GM13976 (cell line): ENCODE results near the gene TDRD1.

ENCODE experiments used
- DNase-seq: peaks from one replicate; pipeline ENCODE4 v3.0.0; 2012; ENCODE audit warnings: low spot score
- CTCF ChIP-seq: IDR thresholded peaks from 2 replicates; pipeline ENCODE4 v1.5.1; 2012; ENCODE audit warnings: borderline replicate concordance, mild to moderate bottlenecking; ENCODE audit not compliant: insufficient read depth; ENCODE audit errors: extremely low read depth, missing control alignments, control extremely low read depth
- in situ Hi-C: fragments of 300-500 bp; cut with MboI; formaldehyde crosslinking; loops from one replicate; pipeline ENCODE4 v1.12.0; 2022; ENCODE audit warnings: low sequenced_read_pairs, mixed read lengths, inconsistent platforms; ENCODE audit not compliant: unreplicated experiment

The TDRD1 gene

DNA sequence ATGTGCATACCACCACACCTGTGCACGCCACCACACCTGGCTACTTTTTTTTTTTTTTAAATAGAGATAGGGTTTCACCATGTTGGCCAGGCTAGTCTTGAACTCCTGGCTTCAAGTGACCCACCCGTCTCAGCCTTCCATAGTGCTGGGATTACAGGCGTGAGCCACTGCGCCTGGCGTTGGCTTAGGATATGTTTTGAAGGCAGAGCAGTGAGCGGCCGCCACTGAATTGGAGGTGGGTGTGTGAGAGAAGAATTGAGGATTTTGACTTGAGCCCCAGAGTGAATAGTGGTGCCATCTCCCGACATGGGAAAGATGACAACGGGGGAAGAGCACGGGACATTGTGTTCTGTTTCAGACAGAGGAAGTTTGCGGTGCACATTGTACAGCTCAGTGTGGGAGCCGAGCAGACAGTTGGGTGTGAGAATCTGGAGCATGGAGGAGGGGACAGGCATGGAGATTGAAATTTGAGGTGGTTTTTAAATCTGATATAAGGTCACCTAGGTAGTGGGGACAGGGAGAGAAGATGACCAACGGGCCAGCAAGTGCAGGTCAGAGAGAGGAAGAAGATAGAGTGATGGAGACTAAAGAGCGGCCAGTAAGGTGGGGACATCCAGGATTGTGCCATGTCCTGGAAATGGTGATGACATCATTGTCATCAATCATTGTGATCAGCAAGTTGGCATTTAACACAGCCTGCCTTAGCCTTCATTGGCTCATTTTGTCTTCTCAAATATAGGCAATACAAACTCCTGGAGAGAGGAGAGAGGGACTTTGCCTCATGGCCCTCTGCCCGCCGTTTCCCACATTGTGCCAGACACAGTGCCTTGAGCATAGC, 95.7 kb downstream of the TDRD1 start:
- in situ Hi-C loops = loop anchor here (25.0 kb wide), 1 partner anchor 862 kb away; no protein-coding TSS in a partner anchor
- DNase-seq = no peak
- TF ChIP-seq CTCF = no peak

DNA sequence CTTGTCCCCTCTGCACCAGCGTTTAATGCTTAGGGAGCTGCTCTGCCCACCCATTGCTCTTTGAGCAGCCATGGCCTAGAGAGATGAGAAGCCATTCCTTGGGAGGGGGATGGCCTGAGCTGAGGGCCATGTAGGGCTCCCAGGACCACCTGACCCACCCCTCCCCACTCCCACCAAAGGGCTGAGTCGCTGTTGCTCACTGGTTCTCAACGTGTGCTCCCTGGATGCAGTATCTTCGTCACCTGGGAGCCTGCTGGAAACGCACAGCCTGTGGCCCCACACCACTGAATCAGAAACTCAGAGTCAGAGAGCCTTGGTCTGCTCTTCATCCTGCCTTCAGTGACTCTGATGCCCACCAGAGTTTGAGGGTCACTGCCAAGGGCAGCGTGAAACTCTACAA, 96.9 kb downstream of the TDRD1 start:
- in situ Hi-C loops = loop anchor here (25.0 kb wide), 1 partner anchor 861 kb away; no protein-coding TSS in a partner anchor
- no peak for TF ChIP-seq CTCF

DNA sequence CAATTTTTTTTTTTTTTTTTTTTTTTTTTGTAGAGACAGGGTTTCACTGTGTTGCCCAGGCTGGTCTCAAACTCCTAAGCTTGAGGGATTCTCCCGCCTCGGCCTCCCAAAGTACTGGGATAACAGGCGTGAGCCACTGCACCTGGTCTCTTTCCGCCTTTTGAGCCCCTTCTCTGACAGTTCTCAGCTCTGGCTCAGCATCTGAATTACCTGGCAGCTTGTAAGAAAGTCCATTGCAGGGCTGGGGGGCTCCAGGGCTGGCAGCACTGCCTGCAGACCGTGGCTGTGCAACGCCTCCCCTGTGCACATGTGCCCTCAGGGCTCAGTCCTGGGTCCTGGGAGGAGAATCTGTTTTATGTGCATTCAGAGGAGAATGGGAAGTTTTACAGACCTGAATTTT, 97.5 kb downstream of the TDRD1 start:
- no peak for DNase-seq
- in situ Hi-C loops = loop anchor here (25.0 kb wide), 1 partner anchor 861 kb away; no protein-coding TSS in a partner anchor
- TF ChIP-seq CTCF = no peak

More for the DNA sequence above, 96.9 kb downstream of the TDRD1 start:
- DNase-seq = no peak

DNA sequence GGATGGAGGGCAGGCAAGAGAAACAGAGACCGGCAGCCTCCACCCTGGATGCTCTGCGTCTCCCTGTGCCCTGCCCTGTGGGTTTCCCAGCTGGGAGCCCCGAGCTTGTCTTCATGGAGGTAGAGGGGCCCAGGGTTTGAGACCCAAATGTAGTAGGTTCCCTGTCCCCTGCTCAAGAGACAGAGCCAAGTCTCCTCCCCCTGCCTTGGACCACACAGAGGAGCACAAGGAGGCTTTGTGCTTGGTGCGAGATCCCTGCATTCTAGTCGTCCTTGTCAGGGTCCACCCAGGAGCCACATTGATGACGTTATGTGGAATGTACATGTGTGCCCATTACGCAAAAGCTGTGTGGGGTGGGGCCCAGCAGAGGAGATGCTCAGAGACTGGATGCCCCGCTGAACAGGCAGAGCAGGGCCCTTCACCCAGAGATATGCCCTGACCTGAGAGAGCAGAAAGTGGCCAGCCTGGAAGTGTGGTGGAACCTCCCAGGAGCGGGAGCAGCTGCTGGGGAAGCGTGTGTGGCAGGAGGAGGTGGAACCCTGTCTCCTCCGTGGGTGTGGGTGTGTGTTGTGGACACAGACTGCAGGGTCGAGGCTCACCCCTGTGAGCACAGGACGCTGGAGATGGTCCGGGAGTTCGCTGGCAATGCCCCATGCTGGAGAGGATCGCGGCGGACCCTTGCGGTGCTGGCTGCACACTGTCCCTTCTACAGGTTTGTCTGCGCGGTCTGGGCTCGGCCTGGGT, 99.2 kb downstream of the TDRD1 start:
- in situ Hi-C loops = loop anchor here (25.0 kb wide), 1 partner anchor 859 kb away; no protein-coding TSS in a partner anchor
- DNase-seq = no peak
- TF ChIP-seq CTCF = no peak

DNA sequence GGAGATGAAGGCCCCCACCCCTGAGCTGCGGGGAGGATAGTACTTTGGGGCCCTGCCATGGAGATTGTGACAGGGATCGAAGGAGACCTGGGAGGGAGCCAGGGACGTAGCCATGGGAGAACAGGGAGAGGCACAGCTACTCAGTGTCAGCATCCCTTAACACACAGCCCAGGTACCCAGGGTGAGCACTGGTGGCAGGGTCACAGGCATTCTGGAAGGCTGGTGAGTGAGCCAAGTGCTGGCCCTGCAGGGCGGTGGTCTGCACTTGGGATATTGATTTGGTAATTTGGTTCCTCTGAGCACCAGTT, 99.7 kb downstream of the TDRD1 start:
- TF ChIP-seq CTCF = no peak
- no peak for DNase-seq
- in situ Hi-C loops = loop anchor here (25.0 kb wide), 1 partner anchor 858 kb away; no protein-coding TSS in a partner anchor

GRCh38 chr10:114279289-114279688, 100.1 kb downstream of the TDRD1 start:
- no peak for TF ChIP-seq CTCF
- in situ Hi-C loops = loop anchor here (25.0 kb wide), 1 partner anchor 858 kb away; no protein-coding TSS in a partner anchor

More at GRCh38 chr10:114279289-114279688, 100.1 kb downstream of the TDRD1 start:
- no peak for DNase-seq
